Effector memory CD4-positive, alpha-beta T cell (primary cell): ENCODE data around the gene MYOM3.

Experiments
- DNase-seq, 3 donors: peaks; one replicate each; pipeline ENCODE4 v3.0.0-alpha.2; 2020
- H3K27ac ChIP-seq: 2 replicates; pipeline ENCODE4 v1.7.0; 2013; ENCODE audit warnings: mild to moderate bottlenecking, low read length, moderate library complexity; ENCODE audit not compliant: insufficient read depth, poor library complexity, severe bottlenecking
- H3K27me3 ChIP-seq: replicated peaks from 2 replicates; pipeline ENCODE4 v1.7.0; 2013; ENCODE audit warnings: mild to moderate bottlenecking, low read length; ENCODE audit not compliant: insufficient read depth, control insufficient read depth, poor library complexity, severe bottlenecking
- H3K36me3 ChIP-seq: 2 replicates; pipeline ENCODE4 v1.7.0; 2013; ENCODE audit warnings: mild to moderate bottlenecking, low read length, moderate library complexity; ENCODE audit not compliant: control insufficient read depth, insufficient read depth
- H3K4me1 ChIP-seq: 2 replicates; pipeline ENCODE4 v1.7.0; 2013; ENCODE audit warnings: low read length, mild to moderate bottlenecking; ENCODE audit not compliant: control insufficient read depth, insufficient read depth, poor library complexity, severe bottlenecking
- H3K4me3 ChIP-seq: 2 replicates; pipeline ENCODE4 v1.7.0; 2013; ENCODE audit warnings: low read length, low read depth, mild to moderate bottlenecking; ENCODE audit not compliant: insufficient read depth, poor library complexity, severe bottlenecking
- H3K9me3 ChIP-seq: 2 replicates; pipeline ENCODE4 v1.7.0; 2013; ENCODE audit warnings: mild to moderate bottlenecking, low read length, moderate library complexity; ENCODE audit not compliant: control insufficient read depth

Gene MYOM3

GRCh38 chr1:24138476-24139221 lies 26.7 kb upstream of the MYOM3 start:
- no peak overlapping the region for H3K27ac ChIP-seq
- no peaks in the 10 kb centered on the region for H3K9me3 ChIP-seq
- H3K4me3 ChIP-seq: no peak overlapping the region
- H3K4me1 ChIP-seq: no peaks in the 10 kb centered on the region
- DNase-seq: no peak
- H3K36me3 ChIP-seq: no peaks in the 10 kb centered on the region
- no peaks in the 10 kb centered on the region for H3K27me3 ChIP-seq

GRCh38 chr1:24136956-24137539 lies 25.1 kb upstream of the MYOM3 start:
- Histone ChIP-seq H3K9me3 (no peaks in the 10 kb centered on the region), H3K27ac (no peak overlapping the region), H3K4me3 (no peak overlapping the region), H3K27me3 (no peaks in the 10 kb centered on the region), H3K4me1 (no peaks in the 10 kb centered on the region), H3K36me3 (no peaks in the 10 kb centered on the region)
- DNase-seq: no peak

DNA sequence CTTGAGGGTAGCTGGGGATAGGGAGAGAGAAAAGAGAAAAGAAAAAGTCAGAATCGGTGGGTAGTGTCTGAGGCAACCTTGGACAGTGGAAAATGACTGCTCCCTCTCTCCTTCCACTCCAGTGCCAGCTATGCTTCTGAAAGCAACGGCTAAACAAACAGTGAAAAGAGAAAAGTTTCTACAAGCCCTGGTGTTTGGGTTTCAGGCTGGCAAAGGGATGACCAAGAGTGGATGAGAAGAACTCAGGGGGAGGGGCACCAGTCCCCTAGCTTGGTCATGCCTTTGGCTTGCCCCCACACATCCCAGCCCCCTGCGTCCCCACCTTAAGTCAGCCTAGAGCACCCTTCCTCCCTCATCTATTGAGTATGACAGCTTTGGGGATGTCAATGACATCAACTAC lies 22.4 kb upstream of the MYOM3 start:
- Histone ChIP-seq H3K36me3 (no peaks in the 10 kb centered on the region), H3K4me1 (no peaks in the 10 kb centered on the region), H3K27ac (no peak overlapping the region), H3K27me3 (no peaks in the 10 kb centered on the region), H3K4me3 (no peak overlapping the region), H3K9me3 (peaks cover 5% of the 10 kb centered on the region)
- DNase-seq: no peak

GRCh38 chr1:24133819-24134218 lies 21.9 kb upstream of the MYOM3 start:
- no peaks in the 10 kb centered on the region for H3K36me3 ChIP-seq
- H3K27ac ChIP-seq: no peak overlapping the region
- DNase-seq: no peak
- H3K4me1 ChIP-seq: no peaks in the 10 kb centered on the region
- H3K27me3 ChIP-seq: no peaks in the 10 kb centered on the region
- H3K9me3 ChIP-seq: peaks cover 5% of the 10 kb centered on the region
- H3K4me3 ChIP-seq: no peak overlapping the region

- no peak for DNase-seq
- H3K36me3 ChIP-seq: no peaks in the 10 kb centered on the region
These were observed 18.4 kb upstream of the MYOM3 start for GRCh38 chr1:24130385-24130784.

DNA sequence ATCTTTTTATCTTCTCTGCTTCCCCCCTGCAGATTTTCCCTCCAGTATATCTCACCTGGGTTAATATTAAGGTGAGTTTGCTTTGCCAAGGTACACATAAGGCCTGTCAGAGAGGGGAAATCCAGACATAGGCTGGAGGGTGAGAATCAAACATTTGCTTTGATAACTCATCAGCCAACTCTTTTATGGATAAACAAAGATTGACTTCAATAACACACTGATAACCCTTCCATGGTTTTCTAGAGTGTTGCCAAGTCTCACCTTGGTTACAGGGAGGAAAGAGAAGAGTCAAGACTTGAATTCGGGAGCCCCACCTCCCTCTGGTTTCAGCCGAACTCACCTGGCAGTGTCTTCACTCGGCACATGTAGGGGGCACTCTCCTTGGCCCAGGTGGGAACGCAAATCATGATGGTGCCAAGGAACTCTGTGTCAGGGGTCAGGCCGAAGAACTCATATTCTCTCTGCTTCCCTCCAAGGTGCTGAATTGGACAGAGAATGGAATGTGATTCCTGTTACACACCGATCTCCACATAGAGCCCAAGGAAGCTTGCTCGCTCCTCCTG lies 15.9 kb upstream of the MYOM3 start:
- no peak overlapping the region for H3K27ac ChIP-seq
- H3K36me3 ChIP-seq: no peaks in the 10 kb centered on the region
- H3K27me3 ChIP-seq: no peaks in the 10 kb centered on the region
- H3K4me3 ChIP-seq: no peak overlapping the region
- peaks cover 5% of the 10 kb centered on the region for H3K9me3 ChIP-seq
- no peak for DNase-seq
- no peaks in the 10 kb centered on the region for H3K4me1 ChIP-seq

More at GRCh38 chr1:24130385-24130784, 18.4 kb upstream of the MYOM3 start:
- Histone ChIP-seq H3K4me1 (no peaks in the 10 kb centered on the region), H3K9me3 (peaks cover 5% of the 10 kb centered on the region), H3K27ac (no peak overlapping the region), H3K27me3 (no peaks in the 10 kb centered on the region), H3K4me3 (no peak overlapping the region)

DNA sequence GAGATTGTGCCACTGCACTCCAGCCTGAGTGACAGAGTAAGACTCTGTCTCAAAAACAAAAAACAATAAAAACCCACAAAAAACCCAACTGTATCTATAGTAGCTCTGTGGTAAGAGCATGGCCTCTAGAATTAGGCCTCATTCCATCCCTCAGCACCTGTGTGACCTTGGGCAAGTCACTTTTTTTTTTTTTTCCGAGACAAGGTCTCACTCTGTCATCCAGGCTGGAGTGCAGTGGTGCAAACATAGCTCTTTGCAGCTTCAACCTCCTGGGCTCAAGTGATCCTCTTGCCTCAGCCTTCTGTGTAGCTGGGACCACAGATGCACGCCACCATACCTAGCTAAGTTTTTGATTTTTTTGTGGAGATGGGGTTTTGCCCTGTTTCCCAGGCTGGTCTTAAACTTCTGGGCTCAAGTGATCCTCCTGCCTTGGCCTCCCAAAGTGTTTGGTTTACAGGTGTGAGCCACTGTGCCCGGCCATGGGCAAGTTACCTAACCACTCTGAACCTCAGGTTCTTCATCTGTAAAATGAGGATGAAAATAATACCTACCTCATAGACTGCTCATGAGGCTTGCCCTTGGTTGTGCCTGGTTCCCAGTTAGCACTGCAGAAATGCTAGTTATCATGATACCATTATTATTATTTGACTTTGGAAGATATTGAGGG lies 15.3 kb upstream of the MYOM3 start:
- Histone ChIP-seq H3K4me1 (no peaks in the 10 kb centered on the region), H3K9me3 (peaks cover 5% of the 10 kb centered on the region), H3K36me3 (no peaks in the 10 kb centered on the region), H3K27me3 (no peaks in the 10 kb centered on the region), H3K4me3 (no peak overlapping the region), H3K27ac (no peak overlapping the region)
- DNase-seq: no peak

DNA sequence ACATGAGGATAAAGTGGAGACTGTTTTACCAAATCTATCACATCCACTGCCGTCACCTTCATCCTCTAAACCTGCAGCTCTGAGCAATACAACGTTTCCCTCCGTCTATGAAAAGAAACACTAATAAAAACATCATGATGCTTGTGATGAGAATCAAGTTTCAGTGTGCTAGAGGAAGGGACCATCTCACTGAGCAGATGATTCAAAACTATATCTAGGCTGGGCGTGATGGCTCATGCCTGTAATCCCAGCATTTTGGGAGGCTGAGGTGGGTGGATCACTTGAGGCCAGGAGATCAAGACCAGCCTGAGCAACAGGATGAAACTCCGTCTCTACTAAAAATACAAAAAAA lies 14.7 kb upstream of the MYOM3 start:
- no peaks in the 10 kb centered on the region for H3K36me3 ChIP-seq
- no peak for DNase-seq
- H3K27me3 ChIP-seq: no peaks in the 10 kb centered on the region
- no peak overlapping the region for H3K4me3 ChIP-seq
- H3K4me1 ChIP-seq: no peaks in the 10 kb centered on the region
- H3K27ac ChIP-seq: no peak overlapping the region
- H3K9me3 ChIP-seq: peaks cover 5% of the 10 kb centered on the region

DNA sequence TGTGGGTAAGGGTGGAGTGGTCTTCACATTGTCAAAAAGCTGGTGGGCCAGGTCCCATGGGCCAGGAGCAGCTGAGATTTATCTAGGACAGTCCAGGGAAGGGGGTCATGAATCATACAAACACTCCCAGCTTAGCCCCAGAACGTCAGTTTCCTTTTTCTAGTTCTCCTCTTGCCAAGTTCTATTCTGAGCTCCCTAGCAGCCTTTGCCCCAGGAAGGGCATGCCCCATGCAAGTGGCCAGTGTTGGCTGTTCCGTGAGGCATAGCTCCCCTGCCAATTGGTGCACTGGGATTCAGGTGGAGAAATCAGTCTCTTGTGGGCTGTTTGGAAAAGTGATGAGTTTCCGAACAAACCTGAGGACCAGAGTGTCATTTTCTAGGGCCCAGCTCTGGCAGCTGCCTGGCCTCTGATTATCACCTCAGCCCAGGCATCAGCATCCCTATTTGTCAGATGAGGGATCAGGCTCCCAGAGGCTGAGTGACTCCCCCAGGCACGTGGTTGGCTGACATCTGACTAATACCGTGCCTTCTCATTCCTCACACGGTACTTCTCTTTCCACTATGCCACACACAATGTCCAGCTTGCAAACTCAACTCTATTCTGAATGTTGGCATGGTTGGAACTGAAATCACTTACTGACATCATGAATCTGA lies 14.2 kb upstream of the MYOM3 start:
- DNase-seq: no peak
- Histone ChIP-seq H3K27me3 (no peaks in the 10 kb centered on the region), H3K36me3 (no peaks in the 10 kb centered on the region), H3K27ac (no peak overlapping the region), H3K4me1 (no peaks in the 10 kb centered on the region), H3K4me3 (no peak overlapping the region), H3K9me3 (peaks cover 5% of the 10 kb centered on the region)
